Activated naive CD4-positive, alpha-beta T cell (primary cell): ENCODE measurements around the gene HDAC9.
A peak's percentile ranks its signal among the peaks of the same experiment; 100 is the strongest.

ENCODE experiments used
- DNase-seq, 4 experiments: peaks; one replicate each; lab custom pipeline; 2025; lab: John Stamatoyannopoulos, UW

HDAC9 gene

GRCh38 chr7:18659746-18660145 is 164.2 kb downstream of the HDAC9 start:
- DNase-seq: no peak

- DNase-seq: no peak
Measured at GRCh38 chr7:18663321-18663720, 167.8 kb downstream of the HDAC9 start.

DNA sequence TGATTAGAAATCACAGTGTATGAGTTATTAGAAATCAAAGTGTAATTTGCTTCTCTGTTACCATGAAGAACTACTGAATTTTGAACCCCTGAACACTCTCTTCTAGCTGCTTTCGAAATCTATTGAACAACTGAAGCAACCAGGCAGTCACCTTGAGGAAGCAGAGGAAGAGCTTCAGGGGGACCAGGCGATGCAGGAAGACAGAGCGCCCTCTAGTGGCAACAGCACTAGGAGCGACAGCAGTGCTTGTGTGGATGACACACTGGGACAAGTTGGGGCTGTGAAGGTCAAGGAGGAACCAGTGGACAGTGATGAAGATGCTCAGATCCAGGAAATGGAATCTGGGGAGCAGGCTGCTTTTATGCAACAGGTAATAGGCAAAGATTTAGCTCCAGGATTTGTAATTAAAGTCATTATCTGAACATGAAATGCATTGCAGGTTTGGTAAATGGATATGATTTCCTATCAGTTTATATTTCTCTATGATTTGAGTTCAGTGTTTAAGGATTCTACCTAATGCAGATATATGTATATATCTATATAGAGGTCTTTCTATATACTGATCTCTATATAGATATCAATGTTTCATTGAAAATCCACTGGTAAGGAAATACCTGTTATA is 170.7 kb downstream of the HDAC9 start:
- DNase-seq: peak in 2 of 4 experiments; percentile 13 to 16

DNA sequence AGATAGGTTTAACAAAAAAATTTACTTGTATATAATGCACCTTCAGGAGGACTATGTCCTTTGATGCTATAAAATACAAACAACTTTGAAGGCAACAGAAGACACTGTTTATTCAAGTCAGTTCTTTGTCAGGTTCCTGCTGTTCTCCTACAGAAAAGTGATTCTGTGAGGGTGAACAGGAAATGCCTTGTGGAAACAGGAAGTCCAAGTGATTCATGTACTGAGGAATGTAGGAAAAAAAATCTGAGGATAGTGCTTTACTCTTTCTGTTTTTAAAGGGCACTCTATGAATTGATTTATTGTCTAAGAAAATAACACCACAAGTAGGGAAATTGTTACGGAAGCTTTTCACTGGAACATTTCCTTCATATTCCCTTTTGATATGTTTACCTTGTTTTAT is 171.9 kb downstream of the HDAC9 start:
- DNase-seq: no peak

- no peak for DNase-seq
Measured at GRCh38 chr7:18671176-18671575, 175.6 kb downstream of the HDAC9 start.

- DNase-seq: no peak
Measured at GRCh38 chr7:18675579-18675978, 180.0 kb downstream of the HDAC9 start.

- DNase-seq: no peak
Measured at GRCh38 chr7:18679261-18679660, 183.7 kb downstream of the HDAC9 start.

GRCh38 chr7:18680576-18680975 is 185.0 kb downstream of the HDAC9 start:
- no peak for DNase-seq

DNA sequence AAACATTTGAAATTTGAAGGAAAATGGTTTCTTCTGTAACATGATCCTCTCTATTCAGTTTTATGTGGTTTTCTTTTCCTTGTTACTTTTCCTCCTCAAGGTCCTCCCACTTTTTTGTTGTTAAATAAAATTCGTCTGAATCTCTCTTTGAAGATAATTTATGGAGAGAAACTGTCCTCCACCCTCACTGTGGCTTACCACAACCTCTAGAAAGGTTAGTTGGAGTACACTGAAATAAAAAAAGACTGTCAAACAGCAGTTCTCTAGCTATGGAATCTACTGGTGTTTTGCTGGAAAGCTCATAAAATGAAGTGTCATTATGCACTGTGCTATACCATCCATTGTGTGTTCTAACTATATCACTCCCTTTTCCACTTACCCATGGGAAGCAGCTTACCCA is 189.4 kb downstream of the HDAC9 start:
- DNase-seq: no peak

GRCh38 chr7:18685971-18686370 is 190.4 kb downstream of the HDAC9 start:
- no peak for DNase-seq

DNA sequence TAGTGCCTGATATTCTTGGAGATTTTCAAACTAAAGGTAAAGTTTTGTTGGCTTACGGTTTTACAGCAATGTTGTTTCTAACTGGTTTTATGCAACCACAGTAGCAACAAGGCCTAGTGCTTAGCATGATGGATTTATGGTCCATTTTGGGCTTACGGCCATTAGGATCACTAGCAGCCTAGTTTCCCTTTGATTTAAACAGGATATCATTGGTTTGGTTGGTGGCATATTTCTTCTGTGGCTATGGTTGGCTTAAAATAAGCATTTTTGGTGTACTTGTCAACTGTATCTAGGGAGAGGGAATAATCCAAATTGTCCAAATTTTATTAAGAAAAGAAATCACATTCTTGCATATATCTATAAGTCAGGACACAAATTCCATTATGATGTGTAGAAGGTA is 194.0 kb downstream of the HDAC9 start:
- no peak for DNase-seq

DNA sequence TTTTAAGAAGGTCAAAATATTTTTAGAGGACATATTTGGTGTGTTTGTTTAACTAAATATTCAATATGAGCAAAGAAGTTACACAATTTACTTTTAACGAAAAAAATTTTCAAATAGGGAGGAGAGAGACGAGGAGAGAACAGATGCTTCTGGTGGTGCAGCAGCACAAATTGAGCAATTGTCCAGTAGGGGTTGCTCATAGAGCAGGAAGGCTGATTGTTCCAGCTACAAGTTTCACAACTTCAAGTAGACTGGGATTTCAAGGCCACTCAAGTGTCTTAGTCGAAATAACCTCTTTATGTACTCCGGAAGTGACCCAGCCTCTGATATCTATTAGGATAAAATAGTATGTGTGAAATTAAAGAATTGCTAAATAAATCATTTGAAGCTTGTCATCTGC is 197.9 kb downstream of the HDAC9 start:
- no peak for DNase-seq

GRCh38 chr7:18693816-18694215 is 198.3 kb downstream of the HDAC9 start:
- DNase-seq: no peak

DNA sequence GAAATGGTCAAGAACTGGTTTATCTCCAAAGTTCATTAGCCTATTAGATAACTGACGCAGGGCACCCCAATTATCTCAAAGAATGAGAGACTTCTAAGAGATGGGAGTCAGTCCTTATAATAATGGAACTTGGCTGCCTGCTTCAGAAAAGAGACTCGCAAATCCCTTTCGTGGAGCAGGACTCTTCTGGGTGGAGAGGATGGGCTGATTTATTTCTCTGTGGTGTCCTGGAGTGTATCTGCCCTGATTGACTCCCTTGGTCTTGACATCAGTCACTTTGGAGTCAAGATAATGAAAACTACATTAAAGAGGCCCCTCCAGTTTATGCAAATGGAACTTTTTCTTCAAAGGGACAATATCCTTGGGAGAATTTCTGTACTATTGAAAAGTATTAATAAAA is 198.9 kb downstream of the HDAC9 start:
- no peak for DNase-seq

DNA sequence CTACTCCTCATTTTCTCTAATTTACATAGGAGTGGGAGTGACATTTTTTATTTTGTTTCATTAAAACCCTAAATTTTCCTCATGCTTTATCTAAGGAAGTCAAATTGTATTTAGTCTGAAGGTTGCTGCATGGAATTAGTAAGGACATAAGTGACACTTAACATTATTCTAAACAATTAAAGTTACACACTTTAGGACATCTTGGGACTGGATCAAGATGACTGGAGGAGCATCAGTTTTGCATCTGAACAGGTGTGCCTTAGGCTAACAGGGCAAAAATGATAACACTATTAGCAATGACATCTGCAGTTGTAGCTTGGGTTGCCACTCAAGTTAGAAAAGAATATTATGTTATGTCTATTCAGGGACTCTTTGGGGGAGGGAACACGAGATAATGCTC is 199.4 kb downstream of the HDAC9 start:
- no peak for DNase-seq

GRCh38 chr7:18698258-18698734 is 202.7 kb downstream of the HDAC9 start:
- DNase-seq: no peak

- no peak for DNase-seq
Measured at GRCh38 chr7:18700147-18700546, 204.6 kb downstream of the HDAC9 start.

- DNase-seq: no peak
Measured at GRCh38 chr7:18702071-18702829, 206.7 kb downstream of the HDAC9 start.

GRCh38 chr7:18703685-18704084 is 208.1 kb downstream of the HDAC9 start:
- no peak for DNase-seq

DNA sequence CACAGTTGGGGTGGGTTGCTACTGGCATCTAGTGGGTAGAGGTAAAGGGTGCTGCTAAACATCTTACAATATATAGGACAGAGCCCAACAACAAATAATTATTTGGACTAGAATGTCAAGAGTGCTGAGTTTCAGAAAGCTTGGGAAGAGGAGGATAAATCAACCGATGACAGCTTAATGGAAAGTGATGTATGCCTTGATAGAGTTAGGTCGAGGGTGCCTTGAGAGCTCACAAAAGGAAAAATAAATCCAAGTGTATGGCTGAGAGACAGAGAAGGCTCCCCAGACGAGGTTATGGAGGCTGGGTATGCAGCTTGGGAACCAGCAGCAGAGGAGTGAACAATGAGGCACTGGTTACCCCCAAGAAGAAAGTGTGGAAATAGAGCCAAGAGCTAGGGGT is 211.1 kb downstream of the HDAC9 start:
- DNase-seq: no peak

- no peak for DNase-seq
Measured at GRCh38 chr7:18708204-18708603, 212.7 kb downstream of the HDAC9 start.

- no peak for DNase-seq
Measured at GRCh38 chr7:18715988-18716387, 220.4 kb downstream of the HDAC9 start.

GRCh38 chr7:18721429-18721828 is 225.9 kb downstream of the HDAC9 start:
- DNase-seq: no peak

DNA sequence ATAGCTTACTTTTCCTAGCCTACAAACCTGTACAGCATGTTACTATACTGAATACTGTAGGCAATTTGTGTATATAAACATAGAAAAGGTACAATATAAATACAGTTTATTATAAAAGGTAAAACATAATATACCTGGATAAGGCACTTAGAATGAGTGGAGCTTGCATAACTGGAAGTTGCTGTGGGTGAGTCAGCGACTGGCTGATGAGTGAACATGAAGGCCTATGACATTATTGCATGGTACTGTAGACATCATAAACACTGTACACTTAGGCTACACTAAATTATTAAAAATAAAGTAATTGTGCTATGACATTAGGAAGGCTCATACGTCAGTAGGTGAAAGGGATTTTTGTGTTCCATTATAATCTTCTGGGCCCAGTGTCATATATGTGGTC is 228.8 kb downstream of the HDAC9 start:
- no peak for DNase-seq
